ENCODE data around the gene OR8B8. TPM values are rescaled to one million over a fixed set of nuclear protein-coding genes. Genes with fewer than 3 reads are reported as not detected.

The OR8B8 gene, protein sequence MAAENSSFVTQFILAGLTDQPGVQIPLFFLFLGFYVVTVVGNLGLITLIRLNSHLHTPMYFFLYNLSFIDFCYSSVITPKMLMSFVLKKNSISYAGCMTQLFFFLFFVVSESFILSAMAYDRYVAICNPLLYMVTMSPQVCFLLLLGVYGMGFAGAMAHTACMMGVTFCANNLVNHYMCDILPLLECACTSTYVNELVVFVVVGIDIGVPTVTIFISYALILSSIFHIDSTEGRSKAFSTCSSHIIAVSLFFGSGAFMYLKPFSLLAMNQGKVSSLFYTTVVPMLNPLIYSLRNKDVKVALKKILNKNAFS
- polyA plus RNA-seq, result not detected in 2 replicates
- not detected in 2 replicates for polyA minus RNA-seq

DNA sequence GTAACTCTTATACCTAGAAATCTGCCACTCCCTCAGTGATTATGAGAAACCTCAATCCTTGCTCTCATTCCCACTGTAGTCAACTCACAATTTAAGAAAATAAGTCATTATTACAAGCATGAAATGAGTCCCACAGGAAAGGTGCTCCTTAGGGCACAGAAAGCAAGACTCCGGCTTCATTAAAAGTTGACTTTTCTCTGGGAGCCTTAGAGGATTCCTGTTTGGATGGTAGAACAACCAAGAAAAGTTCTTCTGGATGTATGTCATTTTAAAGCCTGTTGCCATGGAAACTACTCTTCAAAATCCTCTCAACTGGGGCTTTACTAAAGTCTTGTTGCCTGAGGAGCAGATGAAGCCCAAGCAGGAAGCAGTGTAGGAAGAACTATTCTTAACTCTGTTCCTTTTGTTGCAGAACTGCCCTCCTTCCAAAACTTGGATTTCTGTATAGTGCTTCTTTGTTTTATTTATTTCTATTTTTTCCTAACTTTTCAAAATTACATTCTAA, at the start of gene OR8B8:
Gene OR8B8, minus strand, starts transcription at position 51 of the 505 bp plus-strand sequence. CDS start 4,611 bp downstream, outside the sequence.
- Histone ChIP-seq H2AFZ (ENCODE audit: low read depth, low read length) (no peak within 1 kb of the TSS), H3K4me3 (ENCODE audit: low read length) (no peak within 1 kb of the TSS), H3K27ac (ENCODE audit: low read length) (no peak within 1 kb of the TSS), H3K79me2 (replicated peaks; ENCODE audit: insufficient read depth, low read length) (no peaks in the 10 kb centered on the region), H3K27me3 (ENCODE audit: insufficient read depth, low read depth, low read length) (no peaks in the 10 kb centered on the region), H3K4me2 (ENCODE audit: low read length) (no peak within 1 kb of the TSS), H4K20me1 (ENCODE audit: insufficient read depth) (no peaks in the 10 kb centered on the region), H3K9me2 (ENCODE audit: insufficient read depth, low read length) (no peaks in the 10 kb centered on the region), H3K9me3 (ENCODE audit: low read length) (no peaks in the 10 kb centered on the region), H3K9ac (ENCODE audit: low read length) (no peak within 1 kb of the TSS), H3F3A (ENCODE audit: insufficient read depth, low read length, poor library complexity, severe bottlenecking) (no peaks in the 10 kb centered on the region), H3K36me3 (ENCODE audit: insufficient read depth, low read length) (no peaks in the 10 kb centered on the region)
- TF ChIP-seq POLR2AphosphoS5 (IDR thresholded peaks at IDR 0.05) (no peak), EP300 (conservative IDR thresholded peaks at IDR 0.05; ENCODE audit: poor library complexity, severe bottlenecking) (no peak), SMC3 (conservative IDR thresholded peaks at IDR 0.05; ENCODE audit: poor library complexity) (no peak), MXI1 (conservative IDR thresholded peaks at IDR 0.05; ENCODE audit: poor library complexity, severe bottlenecking) (no peak), EZH2 (IDR thresholded peaks at IDR 0.05; ENCODE audit: borderline replicate concordance, insufficient read depth, low read length, poor library complexity, severe bottlenecking) (no peak), TAF1 (IDR thresholded peaks at IDR 0.05; ENCODE audit: low read depth) (no peak)
- TF ChIP-seq, protein P1, sequence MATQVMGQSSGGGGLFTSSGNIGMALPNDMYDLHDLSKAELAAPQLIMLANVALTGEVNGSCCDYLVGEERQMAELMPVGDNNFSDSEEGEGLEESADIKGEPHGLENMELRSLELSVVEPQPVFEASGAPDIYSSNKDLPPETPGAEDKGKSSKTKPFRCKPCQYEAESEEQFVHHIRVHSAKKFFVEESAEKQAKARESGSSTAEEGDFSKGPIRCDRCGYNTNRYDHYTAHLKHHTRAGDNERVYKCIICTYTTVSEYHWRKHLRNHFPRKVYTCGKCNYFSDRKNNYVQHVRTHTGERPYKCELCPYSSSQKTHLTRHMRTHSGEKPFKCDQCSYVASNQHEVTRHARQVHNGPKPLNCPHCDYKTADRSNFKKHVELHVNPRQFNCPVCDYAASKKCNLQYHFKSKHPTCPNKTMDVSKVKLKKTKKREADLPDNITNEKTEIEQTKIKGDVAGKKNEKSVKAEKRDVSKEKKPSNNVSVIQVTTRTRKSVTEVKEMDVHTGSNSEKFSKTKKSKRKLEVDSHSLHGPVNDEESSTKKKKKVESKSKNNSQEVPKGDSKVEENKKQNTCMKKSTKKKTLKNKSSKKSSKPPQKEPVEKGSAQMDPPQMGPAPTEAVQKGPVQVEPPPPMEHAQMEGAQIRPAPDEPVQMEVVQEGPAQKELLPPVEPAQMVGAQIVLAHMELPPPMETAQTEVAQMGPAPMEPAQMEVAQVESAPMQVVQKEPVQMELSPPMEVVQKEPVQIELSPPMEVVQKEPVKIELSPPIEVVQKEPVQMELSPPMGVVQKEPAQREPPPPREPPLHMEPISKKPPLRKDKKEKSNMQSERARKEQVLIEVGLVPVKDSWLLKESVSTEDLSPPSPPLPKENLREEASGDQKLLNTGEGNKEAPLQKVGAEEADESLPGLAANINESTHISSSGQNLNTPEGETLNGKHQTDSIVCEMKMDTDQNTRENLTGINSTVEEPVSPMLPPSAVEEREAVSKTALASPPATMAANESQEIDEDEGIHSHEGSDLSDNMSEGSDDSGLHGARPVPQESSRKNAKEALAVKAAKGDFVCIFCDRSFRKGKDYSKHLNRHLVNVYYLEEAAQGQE (IDR thresholded peaks at IDR 0.05; ENCODE audit: borderline replicate concordance), result no peak

DNA sequence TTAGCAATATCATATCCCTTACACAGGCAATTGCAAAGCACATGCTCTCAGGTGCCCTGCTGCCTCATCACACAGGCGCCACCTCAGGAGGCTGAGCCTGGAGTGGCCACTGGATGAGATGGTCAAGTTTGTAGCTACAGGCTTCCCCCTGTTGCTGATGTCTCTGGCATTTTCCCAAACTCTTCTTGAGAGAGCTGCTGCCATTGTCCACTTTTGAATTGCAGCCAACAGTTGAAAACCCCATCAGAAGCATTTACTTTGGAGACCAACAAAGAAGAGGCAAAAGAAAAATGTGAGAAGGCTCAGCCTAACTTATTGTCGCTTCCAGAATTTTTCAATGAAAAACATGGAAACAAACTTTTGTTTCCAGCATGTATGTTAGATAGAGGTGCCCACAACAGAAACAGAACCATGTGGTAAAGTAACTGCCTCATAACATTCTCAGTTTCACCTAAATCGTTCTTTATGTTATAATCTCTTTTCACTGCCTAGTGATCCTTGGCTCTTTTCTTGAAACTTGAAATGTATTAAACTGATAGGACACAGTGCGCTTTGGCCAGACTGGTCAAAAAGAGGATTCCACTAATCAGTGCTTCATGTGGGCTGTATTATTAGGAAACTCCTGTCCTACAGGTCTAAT, 47.6 kb upstream of the OR8B8 start:
- Histone ChIP-seq H4K20me1 (ENCODE audit: insufficient read depth) (no peaks in the 10 kb centered on the region), H3K27me3 (ENCODE audit: insufficient read depth, low read depth, low read length) (no peaks in the 10 kb centered on the region), H3K4me3 (ENCODE audit: low read length) (no peak overlapping the region), H2AFZ (ENCODE audit: low read depth, low read length) (no peak overlapping the region), H3K9me3 (ENCODE audit: low read length) (no peaks in the 10 kb centered on the region), H3K27ac (ENCODE audit: low read length) (no peak overlapping the region), H3K9me2 (ENCODE audit: insufficient read depth, low read length) (no peaks in the 10 kb centered on the region), H3K4me2 (ENCODE audit: low read length) (no peak overlapping the region), H3K36me3 (ENCODE audit: insufficient read depth, low read length) (no peaks in the 10 kb centered on the region), H3K79me2 (replicated peaks; ENCODE audit: insufficient read depth, low read length) (no peaks in the 10 kb centered on the region), H3F3A (ENCODE audit: insufficient read depth, low read length, poor library complexity, severe bottlenecking) (no peaks in the 10 kb centered on the region), H3K9ac (ENCODE audit: low read length) (no peak overlapping the region)
- TF ChIP-seq POLR2AphosphoS5 (IDR thresholded peaks at IDR 0.05), result no peak
- no peak for TF ChIP-seq SMC3 (conservative IDR thresholded peaks at IDR 0.05; ENCODE audit: poor library complexity)
- TF ChIP-seq, protein P2, sequence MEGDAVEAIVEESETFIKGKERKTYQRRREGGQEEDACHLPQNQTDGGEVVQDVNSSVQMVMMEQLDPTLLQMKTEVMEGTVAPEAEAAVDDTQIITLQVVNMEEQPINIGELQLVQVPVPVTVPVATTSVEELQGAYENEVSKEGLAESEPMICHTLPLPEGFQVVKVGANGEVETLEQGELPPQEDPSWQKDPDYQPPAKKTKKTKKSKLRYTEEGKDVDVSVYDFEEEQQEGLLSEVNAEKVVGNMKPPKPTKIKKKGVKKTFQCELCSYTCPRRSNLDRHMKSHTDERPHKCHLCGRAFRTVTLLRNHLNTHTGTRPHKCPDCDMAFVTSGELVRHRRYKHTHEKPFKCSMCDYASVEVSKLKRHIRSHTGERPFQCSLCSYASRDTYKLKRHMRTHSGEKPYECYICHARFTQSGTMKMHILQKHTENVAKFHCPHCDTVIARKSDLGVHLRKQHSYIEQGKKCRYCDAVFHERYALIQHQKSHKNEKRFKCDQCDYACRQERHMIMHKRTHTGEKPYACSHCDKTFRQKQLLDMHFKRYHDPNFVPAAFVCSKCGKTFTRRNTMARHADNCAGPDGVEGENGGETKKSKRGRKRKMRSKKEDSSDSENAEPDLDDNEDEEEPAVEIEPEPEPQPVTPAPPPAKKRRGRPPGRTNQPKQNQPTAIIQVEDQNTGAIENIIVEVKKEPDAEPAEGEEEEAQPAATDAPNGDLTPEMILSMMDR (IDR thresholded peaks at IDR 0.05; ENCODE audit: poor library complexity, severe bottlenecking), result no peak
- TF ChIP-seq RAD21 (conservative IDR thresholded peaks at IDR 0.05), result no peak
- no peak for TF ChIP-seq TAF1 (IDR thresholded peaks at IDR 0.05; ENCODE audit: low read depth)
- TF ChIP-seq, protein P1 (IDR thresholded peaks at IDR 0.05; ENCODE audit: borderline replicate concordance), result no peak
- TF ChIP-seq EP300 (conservative IDR thresholded peaks at IDR 0.05; ENCODE audit: poor library complexity, severe bottlenecking), result no peak
- no peak for TF ChIP-seq MXI1 (conservative IDR thresholded peaks at IDR 0.05; ENCODE audit: poor library complexity, severe bottlenecking)
- no peak for TF ChIP-seq EZH2 (IDR thresholded peaks at IDR 0.05; ENCODE audit: borderline replicate concordance, insufficient read depth, low read length, poor library complexity, severe bottlenecking)
